ENCODE measurements around the gene RAD51B.
A peak's percentile ranks its signal among the peaks of the same experiment; 100 is the strongest.
"Not testable (repeated sequence)": the region's sequence is repeated elsewhere in the genome, so short reads cannot be mapped to it uniquely, and the experiment has no call there.

RAD51B gene

DNA sequence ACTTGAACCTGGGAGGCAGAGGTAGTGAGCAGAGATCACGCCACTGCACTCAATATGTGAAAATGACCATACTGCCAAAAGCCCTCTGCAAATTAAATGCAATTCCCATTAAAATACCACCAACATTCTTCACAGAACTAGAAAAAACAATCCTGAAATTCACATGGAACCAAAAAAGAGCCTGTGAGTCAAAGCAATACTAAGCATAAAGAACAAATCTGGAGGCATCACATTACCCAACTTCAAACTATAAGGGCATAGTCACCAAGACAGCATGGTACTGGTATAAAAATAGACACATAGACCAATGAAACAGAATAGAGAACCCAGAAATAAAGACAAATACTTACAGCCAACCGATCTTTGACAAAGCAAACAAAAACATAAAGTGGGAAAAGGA is 401.5 kb downstream of the RAD51B start:
- H3K4me3 Mint-ChIP-seq; H3K4me1 Mint-ChIP-seq (ENCODE audit: low read depth); H3K27me3 Mint-ChIP-seq; H3K9me3 Mint-ChIP-seq; H3K27ac Mint-ChIP-seq; H3K36me3 Mint-ChIP-seq (ENCODE audit: low read depth): not testable (repeated sequence)

- no peak overlapping the region for H3K4me3 Mint-ChIP-seq
- peaks cover 6% of the 10 kb centered on the region for H3K9me3 Mint-ChIP-seq
- no peak overlapping the region for H3K27ac Mint-ChIP-seq
- peaks cover 3% of the 10 kb centered on the region for H3K36me3 Mint-ChIP-seq (ENCODE audit: low read depth)
- H3K4me1 Mint-ChIP-seq (ENCODE audit: low read depth) = no peaks in the 10 kb centered on the region
- no peaks in the 10 kb centered on the region for H3K27me3 Mint-ChIP-seq
Observed at GRCh38 chr14:68222154-68222553, 402.6 kb downstream of the RAD51B start.

GRCh38 chr14:68222726-68223125 is 403.1 kb downstream of the RAD51B start:
- no peaks in the 10 kb centered on the region for H3K27me3 Mint-ChIP-seq
- H3K9me3 Mint-ChIP-seq = peaks cover 6% of the 10 kb centered on the region
- no peak overlapping the region for H3K4me3 Mint-ChIP-seq

GRCh38 chr14:68223631-68224030 is 404.1 kb downstream of the RAD51B start:
- Mint-ChIP-seq H3K27ac (no peak overlapping the region), H3K4me1 (ENCODE audit: low read depth) (no peaks in the 10 kb centered on the region), H3K9me3 (peaks cover 6% of the 10 kb centered on the region), H3K36me3 (ENCODE audit: low read depth) (peaks cover 3% of the 10 kb centered on the region), H3K27me3 (no peaks in the 10 kb centered on the region), H3K4me3 (no peak overlapping the region)

More at GRCh38 chr14:68222726-68223125, 403.1 kb downstream of the RAD51B start:
- H3K36me3 Mint-ChIP-seq (ENCODE audit: low read depth) = peaks cover 3% of the 10 kb centered on the region
- H3K4me1 Mint-ChIP-seq (ENCODE audit: low read depth) = no peaks in the 10 kb centered on the region
- H3K27ac Mint-ChIP-seq = no peak overlapping the region

GRCh38 chr14:68225321-68225720 is 405.7 kb downstream of the RAD51B start:
- no peak overlapping the region for H3K27ac Mint-ChIP-seq
- H3K4me3 Mint-ChIP-seq = no peak overlapping the region
- no peaks in the 10 kb centered on the region for H3K4me1 Mint-ChIP-seq (ENCODE audit: low read depth)

GRCh38 chr14:68226523-68226922 is 406.9 kb downstream of the RAD51B start:
- Mint-ChIP-seq H3K9me3 (peaks cover 2% of the 10 kb centered on the region), H3K4me3 (no peak overlapping the region), H3K4me1 (ENCODE audit: low read depth) (no peaks in the 10 kb centered on the region), H3K27me3 (no peaks in the 10 kb centered on the region), H3K36me3 (ENCODE audit: low read depth) (peaks cover 3% of the 10 kb centered on the region), H3K27ac (no peak overlapping the region)

More at GRCh38 chr14:68225321-68225720, 405.7 kb downstream of the RAD51B start:
- H3K9me3 Mint-ChIP-seq = peaks cover 6% of the 10 kb centered on the region
- H3K27me3 Mint-ChIP-seq = no peaks in the 10 kb centered on the region
- peaks cover 3% of the 10 kb centered on the region for H3K36me3 Mint-ChIP-seq (ENCODE audit: low read depth)

DNA sequence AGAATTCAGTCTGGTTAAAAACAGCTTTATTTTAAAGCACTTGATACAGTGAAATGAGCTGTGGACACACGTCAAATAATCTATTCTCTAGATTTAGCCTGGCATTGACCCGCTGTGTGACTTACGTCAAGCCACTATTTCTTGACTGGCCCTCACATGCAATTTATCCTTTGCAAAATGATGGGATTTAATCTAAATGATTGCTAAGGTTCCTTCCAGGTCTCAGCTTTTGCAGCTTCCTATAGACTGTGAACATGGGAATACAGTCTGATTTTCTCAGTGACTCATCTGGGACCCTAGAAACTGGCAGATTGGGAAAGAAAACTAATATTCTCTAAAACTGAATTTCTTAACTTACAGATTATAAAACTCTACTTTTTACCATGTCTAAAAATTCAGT is 409.1 kb downstream of the RAD51B start:
- peaks cover 3% of the 10 kb centered on the region for H3K36me3 Mint-ChIP-seq (ENCODE audit: low read depth)
- H3K27me3 Mint-ChIP-seq = no peaks in the 10 kb centered on the region
- H3K4me3 Mint-ChIP-seq = no peak overlapping the region
- no peaks in the 10 kb centered on the region for H3K4me1 Mint-ChIP-seq (ENCODE audit: low read depth)
- no peak overlapping the region for H3K27ac Mint-ChIP-seq
- H3K9me3 Mint-ChIP-seq = no peaks in the 10 kb centered on the region

DNA sequence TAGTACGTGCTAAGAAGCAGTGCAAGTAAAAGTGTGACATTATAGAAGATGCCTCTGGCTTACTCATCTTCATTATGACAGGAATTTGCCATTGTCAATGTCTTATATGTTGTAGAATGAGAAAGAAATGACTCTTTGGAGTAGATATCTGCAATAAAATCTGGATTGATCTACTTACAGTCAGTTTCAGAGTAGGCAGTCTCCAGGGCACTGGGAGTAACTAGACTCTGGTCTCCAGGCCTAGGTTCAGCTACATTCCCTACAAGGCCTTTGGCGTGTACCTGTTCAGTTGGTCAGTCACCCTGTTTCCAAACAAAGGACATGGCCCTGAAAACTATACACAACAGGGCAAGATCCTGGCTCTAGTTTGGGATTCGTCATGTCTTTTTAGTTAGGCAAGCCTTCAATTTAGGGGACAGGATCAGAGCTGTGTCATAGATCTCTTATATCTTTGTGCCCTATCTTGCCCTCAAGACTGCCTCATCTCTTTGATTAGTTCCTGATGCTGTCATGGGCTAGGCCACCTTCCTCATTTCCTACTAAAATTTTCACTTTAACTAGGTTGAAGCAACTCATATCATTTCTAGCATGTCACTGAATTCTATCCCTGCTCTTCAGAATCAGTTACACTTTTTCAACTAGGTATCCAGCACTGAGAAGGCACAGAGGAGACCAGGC is 410.0 kb downstream of the RAD51B start:
- peak overlapping the region; percentile 8 for H3K27ac Mint-ChIP-seq
- H3K27me3 Mint-ChIP-seq = no peaks in the 10 kb centered on the region
- H3K4me3 Mint-ChIP-seq = no peak overlapping the region
- H3K4me1 Mint-ChIP-seq (ENCODE audit: low read depth) = no peaks in the 10 kb centered on the region
- H3K36me3 Mint-ChIP-seq (ENCODE audit: low read depth) = peaks cover 3% of the 10 kb centered on the region
- H3K9me3 Mint-ChIP-seq = no peaks in the 10 kb centered on the region

- H3K4me1 Mint-ChIP-seq (ENCODE audit: low read depth) = no peaks in the 10 kb centered on the region
- H3K36me3 Mint-ChIP-seq (ENCODE audit: low read depth) = peaks cover 3% of the 10 kb centered on the region
- H3K4me3 Mint-ChIP-seq = no peak overlapping the region
- no peaks in the 10 kb centered on the region for H3K27me3 Mint-ChIP-seq
- peak overlapping the region; percentile 8 for H3K27ac Mint-ChIP-seq
- H3K9me3 Mint-ChIP-seq = no peaks in the 10 kb centered on the region
Observed at GRCh38 chr14:68230202-68230949, 410.8 kb downstream of the RAD51B start.

- Mint-ChIP-seq H3K4me3 (no peak overlapping the region), H3K36me3 (ENCODE audit: low read depth) (peaks cover 3% of the 10 kb centered on the region), H3K27ac (no peak overlapping the region), H3K27me3 (no peaks in the 10 kb centered on the region), H3K9me3 (no peaks in the 10 kb centered on the region), H3K4me1 (ENCODE audit: low read depth) (no peaks in the 10 kb centered on the region)
Observed at GRCh38 chr14:68230950-68231717, 411.6 kb downstream of the RAD51B start.

GRCh38 chr14:68231898-68232297 is 412.3 kb downstream of the RAD51B start:
- H3K36me3 Mint-ChIP-seq (ENCODE audit: low read depth) = no peaks in the 10 kb centered on the region
- H3K27ac Mint-ChIP-seq = no peak overlapping the region
- no peaks in the 10 kb centered on the region for H3K9me3 Mint-ChIP-seq
- H3K4me3 Mint-ChIP-seq = no peak overlapping the region
- H3K4me1 Mint-ChIP-seq (ENCODE audit: low read depth) = no peaks in the 10 kb centered on the region
- no peaks in the 10 kb centered on the region for H3K27me3 Mint-ChIP-seq

DNA sequence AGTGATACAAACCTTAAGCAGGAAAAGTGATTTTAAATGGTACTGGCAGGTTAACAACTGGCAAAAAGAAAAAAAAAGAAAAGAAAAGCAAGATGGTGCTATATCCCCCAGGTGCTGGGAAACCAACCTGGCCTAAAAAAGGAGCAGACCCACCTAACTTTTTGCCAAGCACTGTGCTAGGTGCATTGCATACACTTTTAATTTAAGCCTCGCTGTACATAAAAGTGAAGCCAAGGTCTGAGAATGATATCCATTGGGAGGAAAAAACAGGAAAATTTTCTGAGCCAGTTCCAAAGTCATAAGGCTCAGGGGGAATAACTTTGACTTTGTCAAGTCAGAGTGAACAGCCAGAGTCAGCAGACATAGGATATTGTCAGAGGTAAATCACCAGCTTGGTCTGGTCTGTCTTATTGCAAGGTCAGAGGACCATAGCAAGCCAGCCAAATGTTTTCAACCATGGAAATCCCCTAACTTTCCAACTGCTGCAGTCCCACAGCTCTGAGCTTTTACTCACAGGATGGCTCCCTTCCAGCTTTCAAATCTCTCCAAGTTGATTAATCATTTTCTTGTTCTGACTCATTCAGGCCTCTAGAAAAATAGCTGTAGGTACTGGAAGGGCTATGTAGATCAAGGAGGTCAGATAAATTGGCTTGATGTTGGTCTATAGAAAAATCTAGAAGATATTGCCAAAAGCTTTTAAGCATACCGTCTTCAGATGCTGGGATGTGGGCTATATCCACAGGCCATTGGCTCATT is 412.9 kb downstream of the RAD51B start:
- Mint-ChIP-seq H3K27ac (no peak overlapping the region), H3K4me3 (no peak overlapping the region), H3K27me3 (no peaks in the 10 kb centered on the region), H3K4me1 (ENCODE audit: low read depth) (no peaks in the 10 kb centered on the region), H3K36me3 (ENCODE audit: low read depth) (no peaks in the 10 kb centered on the region), H3K9me3 (no peaks in the 10 kb centered on the region)

DNA sequence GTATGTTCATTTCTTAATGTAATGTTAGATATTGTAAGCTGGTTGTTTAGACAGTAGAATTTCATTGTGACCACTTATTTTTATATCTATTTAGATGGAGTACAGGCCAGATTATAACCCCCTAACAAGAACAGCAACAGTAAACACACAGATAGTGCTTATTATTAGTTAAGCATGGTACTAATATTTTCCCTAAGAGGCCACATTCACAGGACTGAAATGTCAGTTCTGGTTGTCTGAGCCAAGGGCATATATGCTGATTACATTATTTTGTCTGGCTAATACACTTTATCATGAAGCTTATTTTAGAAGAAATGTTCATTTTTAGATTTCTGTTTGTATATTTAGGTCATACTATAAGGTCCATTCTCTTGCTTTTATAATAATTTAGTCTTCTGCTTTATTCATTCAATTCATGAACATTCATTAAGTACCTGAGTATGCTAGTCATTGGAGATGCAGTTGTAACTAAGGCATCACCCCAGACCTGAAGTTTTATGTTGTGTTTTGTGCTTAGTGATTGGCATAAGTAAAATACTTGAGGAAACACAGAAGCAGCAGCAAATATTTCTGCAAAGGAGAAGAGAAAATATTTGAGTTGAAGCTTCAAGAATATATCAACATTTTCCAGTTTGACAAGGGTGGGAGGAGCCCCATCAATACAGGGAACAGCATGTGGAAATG is 413.7 kb downstream of the RAD51B start:
- Mint-ChIP-seq H3K9me3 (no peaks in the 10 kb centered on the region), H3K4me3 (no peak overlapping the region), H3K27me3 (no peaks in the 10 kb centered on the region), H3K27ac (no peak overlapping the region), H3K4me1 (ENCODE audit: low read depth) (no peaks in the 10 kb centered on the region), H3K36me3 (ENCODE audit: low read depth) (no peaks in the 10 kb centered on the region)

Data from stimulated activated naive CD8-positive, alpha-beta T cell treated with anti-CD3 and anti-CD28 coated beads, Interleukin-15, Interleukin-2, amounts not matched to agents 100 ng/mL and 50 ng/mL, for 24 hours (primary cell).